ENCODE results near the gene SAMD4A.

Gene SAMD4A

DNA sequence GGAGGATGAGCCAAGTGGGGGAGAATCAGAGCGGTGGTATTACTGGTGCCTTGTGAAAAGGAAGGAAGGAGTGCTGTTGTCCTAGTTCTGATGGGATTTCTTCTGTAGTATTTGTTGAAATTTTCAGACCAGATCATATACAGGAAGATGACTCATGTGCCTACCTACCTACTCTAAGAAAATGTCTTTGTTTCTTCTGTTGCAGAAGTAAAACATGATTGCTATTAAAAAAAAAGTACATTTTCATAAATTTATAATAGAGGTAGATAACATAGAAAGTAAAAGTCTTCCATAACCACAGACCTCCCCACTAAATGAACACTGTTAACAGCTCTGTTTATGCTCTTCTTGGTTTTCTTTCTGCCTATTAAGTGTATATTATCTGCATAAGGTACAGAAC, 26.9 kb downstream of the SAMD4A start:
- H3K9ac ChIP-seq (ENCODE audit: insufficient read length, low read depth): no peak overlapping the region
- TF ChIP-seq ZNF274 (IDR thresholded peaks at IDR 0.05; ENCODE audit: low read depth, low read length): no peak
- TF ChIP-seq YY1 (IDR thresholded peaks at IDR 0.05; ENCODE audit: insufficient read depth, insufficient read length): no peak
- no peak for TF ChIP-seq SUZ12 (IDR thresholded peaks at IDR 0.05; ENCODE audit: extremely low read depth, insufficient read depth, insufficient read length)
- H3K27me3 ChIP-seq (ENCODE audit: insufficient read depth, insufficient read length): no peaks in the 10 kb centered on the region
- H3K4me3 ChIP-seq (ENCODE audit: insufficient read length, low read depth): no peak overlapping the region
- no peaks in the 10 kb centered on the region; the same call in 1 of the 2 replicates for H3K9me3 ChIP-seq (ENCODE audit: insufficient read depth, low read length)
- H3K4me1 ChIP-seq (ENCODE audit: insufficient read depth, insufficient read length): peaks cover 5% of the 10 kb centered on the region
- no peak for DNase-seq (ENCODE audit: low read depth, low spot score)
- H3K36me3 ChIP-seq (ENCODE audit: insufficient read depth, insufficient read length, low read length): peaks cover 3% of the 10 kb centered on the region

DNA sequence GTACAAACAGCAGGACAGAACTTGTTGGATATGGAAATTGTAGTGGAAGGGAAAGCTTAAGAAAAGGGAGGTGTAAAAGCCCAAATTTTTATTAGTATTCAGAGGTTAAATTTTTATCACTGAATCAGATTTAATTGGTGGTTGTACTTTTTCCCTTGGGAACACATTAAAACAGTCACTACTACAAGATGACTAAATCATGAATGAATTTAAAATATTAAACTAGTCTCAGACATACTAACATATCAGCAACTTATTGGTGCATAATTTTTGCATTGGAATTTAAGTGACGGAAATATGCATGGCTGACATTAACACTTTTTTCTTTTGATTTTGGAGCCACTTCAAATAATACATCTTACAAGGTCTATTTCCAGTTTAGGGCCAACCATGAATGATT, 27.6 kb downstream of the SAMD4A start:
- Histone ChIP-seq H3K4me3 (ENCODE audit: insufficient read length, low read depth) (no peak overlapping the region), H3K4me1 (ENCODE audit: insufficient read depth, insufficient read length) (peaks cover 5% of the 10 kb centered on the region), H3K9me3 (ENCODE audit: insufficient read depth, low read length) (no peaks in the 10 kb centered on the region; the same call in 1 of the 2 replicates), H3K36me3 (ENCODE audit: insufficient read depth, insufficient read length, low read length) (peaks cover 3% of the 10 kb centered on the region), H3K27me3 (ENCODE audit: insufficient read depth, insufficient read length) (no peaks in the 10 kb centered on the region), H3K9ac (ENCODE audit: insufficient read length, low read depth) (no peak overlapping the region)
- no peak for DNase-seq (ENCODE audit: low read depth, low spot score)
- TF ChIP-seq SUZ12 (IDR thresholded peaks at IDR 0.05; ENCODE audit: extremely low read depth, insufficient read depth, insufficient read length) (no peak), YY1 (IDR thresholded peaks at IDR 0.05; ENCODE audit: insufficient read depth, insufficient read length) (no peak), ZNF274 (IDR thresholded peaks at IDR 0.05; ENCODE audit: low read depth, low read length) (no peak)

- no peak overlapping the region for H3K9ac ChIP-seq (ENCODE audit: insufficient read length, low read depth)
- TF ChIP-seq ZNF274 (IDR thresholded peaks at IDR 0.05; ENCODE audit: low read depth, low read length): no peak
- TF ChIP-seq SUZ12 (IDR thresholded peaks at IDR 0.05; ENCODE audit: extremely low read depth, insufficient read depth, insufficient read length): no peak
- TF ChIP-seq YY1 (IDR thresholded peaks at IDR 0.05; ENCODE audit: insufficient read depth, insufficient read length): no peak
- H3K4me3 ChIP-seq (ENCODE audit: insufficient read length, low read depth): no peak overlapping the region
- H3K9me3 ChIP-seq (ENCODE audit: insufficient read depth, low read length): no peaks in the 10 kb centered on the region; the same call in 1 of the 2 replicates
- no peaks in the 10 kb centered on the region for H3K4me1 ChIP-seq (ENCODE audit: insufficient read depth, insufficient read length)
- peaks cover 5% of the 10 kb centered on the region for H3K36me3 ChIP-seq (ENCODE audit: insufficient read depth, insufficient read length, low read length)
- DNase-seq (ENCODE audit: low read depth, low spot score): no peak
- H3K27me3 ChIP-seq (ENCODE audit: insufficient read depth, insufficient read length): no peaks in the 10 kb centered on the region
Observed at GRCh38 chr14:54597795-54598443, 31.0 kb downstream of the SAMD4A start.

- Histone ChIP-seq H3K36me3 (ENCODE audit: insufficient read depth, insufficient read length, low read length) (peaks cover 11% of the 10 kb centered on the region), H3K9me3 (ENCODE audit: insufficient read depth, low read length) (no peaks in the 10 kb centered on the region; the same call in 1 of the 2 replicates), H3K4me3 (ENCODE audit: insufficient read length, low read depth) (no peak overlapping the region), H3K4me1 (ENCODE audit: insufficient read depth, insufficient read length) (no peaks in the 10 kb centered on the region), H3K27me3 (ENCODE audit: insufficient read depth, insufficient read length) (no peaks in the 10 kb centered on the region), H3K9ac (ENCODE audit: insufficient read length, low read depth) (no peak overlapping the region)
- TF ChIP-seq ZNF274 (IDR thresholded peaks at IDR 0.05; ENCODE audit: low read depth, low read length) (no peak), SUZ12 (IDR thresholded peaks at IDR 0.05; ENCODE audit: extremely low read depth, insufficient read depth, insufficient read length) (no peak), YY1 (IDR thresholded peaks at IDR 0.05; ENCODE audit: insufficient read depth, insufficient read length) (no peak)
- DNase-seq (ENCODE audit: low read depth, low spot score): no peak
Observed at GRCh38 chr14:54599966-54600716, 33.2 kb downstream of the SAMD4A start.

GRCh38 chr14:54600717-54601109, 33.8 kb downstream of the SAMD4A start:
- Histone ChIP-seq H3K4me1 (ENCODE audit: insufficient read depth, insufficient read length) (no peaks in the 10 kb centered on the region), H3K9ac (ENCODE audit: insufficient read length, low read depth) (no peak overlapping the region), H3K4me3 (ENCODE audit: insufficient read length, low read depth) (no peak overlapping the region), H3K9me3 (ENCODE audit: insufficient read depth, low read length) (no peaks in the 10 kb centered on the region; the same call in 1 of the 2 replicates), H3K36me3 (ENCODE audit: insufficient read depth, insufficient read length, low read length) (peaks cover 15% of the 10 kb centered on the region), H3K27me3 (ENCODE audit: insufficient read depth, insufficient read length) (no peaks in the 10 kb centered on the region)
- DNase-seq (ENCODE audit: low read depth, low spot score): no peak
- TF ChIP-seq YY1 (IDR thresholded peaks at IDR 0.05; ENCODE audit: insufficient read depth, insufficient read length) (no peak), SUZ12 (IDR thresholded peaks at IDR 0.05; ENCODE audit: extremely low read depth, insufficient read depth, insufficient read length) (no peak), ZNF274 (IDR thresholded peaks at IDR 0.05; ENCODE audit: low read depth, low read length) (no peak)

GRCh38 chr14:54603362-54603761, 36.4 kb downstream of the SAMD4A start:
- no peaks in the 10 kb centered on the region for H3K27me3 ChIP-seq (ENCODE audit: insufficient read depth, insufficient read length)
- H3K4me1 ChIP-seq (ENCODE audit: insufficient read depth, insufficient read length): peaks cover 2% of the 10 kb centered on the region
- H3K9ac ChIP-seq (ENCODE audit: insufficient read length, low read depth): no peak overlapping the region
- no peaks in the 10 kb centered on the region for H3K9me3 ChIP-seq (ENCODE audit: insufficient read depth, low read length)
- peaks cover 23% of the 10 kb centered on the region for H3K36me3 ChIP-seq (ENCODE audit: insufficient read depth, insufficient read length, low read length)
- TF ChIP-seq YY1 (IDR thresholded peaks at IDR 0.05; ENCODE audit: insufficient read depth, insufficient read length) (no peak), ZNF274 (IDR thresholded peaks at IDR 0.05; ENCODE audit: low read depth, low read length) (no peak), SUZ12 (IDR thresholded peaks at IDR 0.05; ENCODE audit: extremely low read depth, insufficient read depth, insufficient read length) (no peak)
- DNase-seq (ENCODE audit: low read depth, low spot score): no peak
- no peak overlapping the region for H3K4me3 ChIP-seq (ENCODE audit: insufficient read length, low read depth)

DNA sequence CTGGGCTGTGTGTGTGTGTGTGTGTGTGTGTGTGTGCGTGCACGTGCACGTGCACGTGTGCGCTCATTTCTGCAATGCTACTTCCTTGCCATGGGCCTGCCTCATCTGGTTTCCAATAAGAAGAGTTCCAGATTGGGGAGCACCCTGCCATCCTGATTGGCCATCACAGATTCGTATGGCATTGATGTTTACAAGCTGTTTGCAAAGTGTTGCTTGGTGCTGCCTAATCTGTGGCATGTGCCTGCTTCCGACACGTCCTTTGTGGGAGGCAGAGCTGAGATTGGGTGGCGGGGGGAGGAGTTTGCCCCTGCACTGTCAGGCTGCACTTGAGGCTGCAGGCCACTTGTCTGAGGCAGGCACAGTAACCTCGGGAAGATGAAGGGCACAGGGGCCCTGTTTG, 39.2 kb downstream of the SAMD4A start:
- DNase-seq (ENCODE audit: low read depth, low spot score): peak; percentile 11
- TF ChIP-seq YY1 (IDR thresholded peaks at IDR 0.05; ENCODE audit: insufficient read depth, insufficient read length): no peak
- no peak overlapping the region for H3K9ac ChIP-seq (ENCODE audit: insufficient read length, low read depth)
- no peaks in the 10 kb centered on the region for H3K27me3 ChIP-seq (ENCODE audit: insufficient read depth, insufficient read length)
- H3K4me3 ChIP-seq (ENCODE audit: insufficient read length, low read depth): no peak overlapping the region
- H3K4me1 ChIP-seq (ENCODE audit: insufficient read depth, insufficient read length): peaks cover 2% of the 10 kb centered on the region
- H3K36me3 ChIP-seq (ENCODE audit: insufficient read depth, insufficient read length, low read length): peaks cover 26% of the 10 kb centered on the region
- H3K9me3 ChIP-seq (ENCODE audit: insufficient read depth, low read length): no peaks in the 10 kb centered on the region
